GM12878 (cell line): Measurements from ENCODE around the gene NUDT9. TPM values are rescaled to one million over a fixed set of nuclear protein-coding genes. Genes with fewer than 3 reads are reported as not detected.

Experiments used
- ATAC-seq: fragments of 200-7000 bp; cut with Tn5 transposase; 3 replicates; pipeline ENCODE4 v1.9.1; 2020; ENCODE audit warnings: mild to moderate bottlenecking, moderate library complexity
- BruUV-seq: library from RNA; stranded (reverse); fragments of 400-500 nt; replicated peaks from 2 replicates; lab custom pipeline; 2021; lab: Mats Ljungman, UMichigan
- CTCF ChIA-PET: fragments of 300-600 bp; sonication (Branson Sonifier 250); formaldehyde crosslinking; extraction: SDS; loops from one replicate; lab custom pipeline; 2021; ENCODE audit warnings: inconsistent platforms; lab: Yijun Ruan, JAX
- POLR2A ChIA-PET: fragments of 350-600 bp; formaldehyde crosslinking; extraction: SDS; loops from one replicate; lab custom pipeline; 2021; ENCODE audit warnings: inconsistent platforms; lab: Charles Lee
- RAD21 ChIA-PET: fragments of 300-600 bp; sonication (Branson Sonifier 250); formaldehyde crosslinking; loops from one replicate; lab custom pipeline; 2023; ENCODE audit warnings: antibody characterized with exemption; ENCODE audit not compliant: unreplicated experiment; lab: Charles Lee
- SMC1A ChIA-PET: fragments of 300-600 bp; sonication (Branson Sonifier 250); formaldehyde crosslinking; loops from one replicate; lab custom pipeline; 2023; ENCODE audit not compliant: unreplicated experiment, uncharacterized antibody; lab: Charles Lee
- DNase-seq: peaks from one replicate; pipeline ENCODE4 v3.0.0-alpha.2; 2011; ENCODE audit warnings: low read depth, low spot score
- FAIRE-seq: peaks from 3 replicates; lab custom pipeline; 2011; peaks lifted over from hg19 to GRCh38; lab: Jason Lieb, UNC
- H2AFZ ChIP-seq: 2 replicates; pipeline ENCODE4 v1.6.0; 2011; ENCODE audit warnings: low read depth, low read length, control low read depth; ENCODE audit not compliant: control insufficient read depth
- H3K27ac ChIP-seq: 2 replicates; pipeline ENCODE4 v1.5.1; 2011; ENCODE audit warnings: control low read depth; ENCODE audit not compliant: control insufficient read depth, insufficient read depth
- H3K27me3 ChIP-seq, 2 experiments: replicated peaks in 1 of 2; 2 replicates each; pipeline versions ENCODE4 v1.6.0 to v1.6.1; 2011; ENCODE audit warnings: low read length in 1 of 2; ENCODE audit not compliant: control insufficient read depth in 2 of 2, insufficient read depth in 2 of 2
- H3K36me3 ChIP-seq, 2 experiments: 2 replicates each; pipeline ENCODE4 v1.5.1; 2011; ENCODE audit warnings: low read length in 1 of 2; ENCODE audit not compliant: control insufficient read depth in 2 of 2, insufficient read depth in 2 of 2
- H3K4me1 ChIP-seq: 2 replicates; pipeline ENCODE4 v1.6.1; 2011; ENCODE audit warnings: mild to moderate bottlenecking, low read length, moderate library complexity, mixed read lengths; ENCODE audit not compliant: control insufficient read depth, insufficient read depth
- H3K4me2 ChIP-seq: 2 replicates; pipeline ENCODE4 v1.6.0; 2011; ENCODE audit warnings: control low read depth; ENCODE audit not compliant: control insufficient read depth, insufficient read depth
- H3K4me3 ChIP-seq: fragments of 200-600 bp; sonication (generic); 2 replicates; pipeline ENCODE4 v1.5.1; 2016
- H3K79me2 ChIP-seq: 2 replicates; pipeline ENCODE4 v1.6.0; 2011; ENCODE audit warnings: low read length; ENCODE audit not compliant: control insufficient read depth, insufficient read depth
- H3K9ac ChIP-seq: 2 replicates; pipeline ENCODE4 v1.8.0; 2011; ENCODE audit warnings: low read length, control low read depth, mixed read lengths; ENCODE audit not compliant: control insufficient read depth, insufficient read depth
- H3K9me3 ChIP-seq: replicated peaks from 3 replicates; pipeline ENCODE4 v1.5.1; 2011; ENCODE audit warnings: mild to moderate bottlenecking, low read length; ENCODE audit not compliant: control insufficient read depth, insufficient read depth
- H4K20me1 ChIP-seq: 2 replicates; pipeline ENCODE4 v1.6.0; 2011; ENCODE audit not compliant: control insufficient read depth, insufficient read depth
- CEBPB ChIP-seq, 2 experiments: fragments of 150-350 bp in 1 of 2; IDR thresholded peaks; 2 replicates each; pipeline ENCODE4 v1.6.1; 2012 to 2014; ENCODE audit warnings: low read depth in 2 of 2, low read length in 2 of 2, borderline replicate concordance in 1 of 2, inconsistent platforms in 1 of 2
- CHD1 ChIP-seq: IDR thresholded peaks from 2 replicates; pipeline ENCODE4 v1.6.1; 2012; ENCODE audit warnings: low read depth, low read length, improper control_type of control experiment
- JUND ChIP-seq: IDR thresholded peaks from 2 replicates; pipeline ENCODE4 v1.6.1; 2012; ENCODE audit warnings: low read depth, mild to moderate bottlenecking, low read length, improper control_type of control experiment, moderate library complexity
- MXI1 ChIP-seq: fragments of 150-350 bp; IDR thresholded peaks from 2 replicates; pipeline ENCODE4 v1.6.1; 2011; ENCODE audit warnings: low read depth, mild to moderate bottlenecking, inconsistent platforms, low read length, improper control_type of control experiment
- TCF12 ChIP-seq: IDR thresholded peaks from 2 replicates; pipeline ENCODE4 v1.6.1; 2011; ENCODE audit warnings: low read depth, mild to moderate bottlenecking, low read length
- WGBS: methylation state at CpG from one replicate; pipeline ENCODE4 v1.1.6; 2016; ENCODE audit warnings: low lambda C conversion rate; ENCODE audit not compliant: insufficient replicate concordance, insufficient coverage; ENCODE audit errors: missing lambda C conversion rate; 5-methylcytosine and 5-hydroxymethylcytosine counted together
- in situ Hi-C: fragments of 300-500 bp; cut with MboI; formaldehyde crosslinking; loops from 9 replicates; pipeline ENCODE4 v1.14.3; 2018; ENCODE audit warnings: mixed read lengths
- intact Hi-C: fragments of 100-400 bp; cut with micrococcal nuclease; formaldehyde crosslinking; loops from one replicate; pipeline ENCODE4 v1.14.2; 2022; ENCODE audit not compliant: unreplicated experiment
- polyA plus RNA-seq, 11 experiments: library from polyadenylated mRNA; depleted of rRNA in 4 of 11; unstranded in 6 of 11; stranded (reverse) in 5 of 11; fragments of >200 nt; fragmentation: Nextera tagmentation in 4 of 11; fragmentation: Illumina TruSeq in 1 of 11; extraction: Ambion mirVana in 4 of 11; extraction: Trizol in 1 of 11; gene quantifications; 1 replicate in 1 of 11; 2 replicates in 10 of 11; pipeline versions ENCODE4 v1.2.1 to v1.2.3, GENCODE V29; 2011 to 2016; ENCODE audit warnings: inconsistent platforms in 2 of 11, missing spikeins in 2 of 11, low read depth in 1 of 11
- total RNA-seq, 4 experiments: library from RNA; depleted of rRNA in 3 of 4; stranded (reverse); fragments of >200 nt in 3 of 4; fragmentation: Illumina TruSeq in 1 of 4; extraction: Trizol in 1 of 4; gene quantifications; 2 replicates each; pipeline versions ENCODE4 v1.2.1 to v1.2.3, GENCODE V29; 2013 to 2021
- TF ChIP-seq, protein P1 (sequence below): fragments of 450-650 bp; IDR thresholded peaks from 2 replicates; pipeline ENCODE4 v1.6.1; 2014; ENCODE audit warnings: mild to moderate bottlenecking

NUDT9 gene
- total and polyA plus RNA-seq, 10 of the 15 experiments (the other 5 are each of a cell fraction or from before 2014, with no cell fraction given), result 8.4 to 28.3 (median 14.6) TPM

DNA sequence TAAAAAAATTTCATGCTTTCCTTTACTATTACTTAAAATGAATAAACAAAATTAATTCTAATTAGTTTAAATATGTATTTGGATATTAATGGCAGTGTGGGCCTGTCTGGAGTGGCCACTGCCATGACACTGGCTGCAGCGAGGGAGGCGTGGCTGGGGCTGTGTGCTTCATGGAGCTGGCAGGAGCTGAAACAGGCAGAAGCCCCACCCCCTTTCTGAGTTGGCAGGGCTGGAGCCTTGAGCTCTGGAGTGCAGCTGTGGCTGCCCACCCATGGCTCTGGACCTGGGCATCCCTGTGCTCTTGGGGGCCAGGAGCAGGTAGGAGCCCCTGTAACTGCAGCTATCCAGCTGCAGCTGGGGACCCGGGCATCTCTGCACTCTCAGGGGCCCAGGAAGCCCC, 23.2 kb upstream of the NUDT9 start:
- ATAC-seq, result no peak
- Histone ChIP-seq H3K4me1 (no peaks in the 10 kb centered on the region), H2AFZ (no peak overlapping the region), H3K4me2 (no peak overlapping the region)
- ChIA-PET SMC1A (interaction anchor here (1.1 to 1.2 kb wide), 2 partner anchors 8 to 23 kb away, joined by 3 read pairs; no protein-coding TSS in a partner anchor), RAD21 (no interaction called here)
- TF ChIP-seq MXI1 (no peak), CHD1 (no peak), TCF12 (no peak), CEBPB (IDR thresholded peaks at IDR 0.05; ENCODE audit: borderline replicate concordance in 1 of 2, low read depth in 2 of 2, low read length in 2 of 2) (no peak), JUND (no peak)
- TF ChIP-seq, protein P1, sequence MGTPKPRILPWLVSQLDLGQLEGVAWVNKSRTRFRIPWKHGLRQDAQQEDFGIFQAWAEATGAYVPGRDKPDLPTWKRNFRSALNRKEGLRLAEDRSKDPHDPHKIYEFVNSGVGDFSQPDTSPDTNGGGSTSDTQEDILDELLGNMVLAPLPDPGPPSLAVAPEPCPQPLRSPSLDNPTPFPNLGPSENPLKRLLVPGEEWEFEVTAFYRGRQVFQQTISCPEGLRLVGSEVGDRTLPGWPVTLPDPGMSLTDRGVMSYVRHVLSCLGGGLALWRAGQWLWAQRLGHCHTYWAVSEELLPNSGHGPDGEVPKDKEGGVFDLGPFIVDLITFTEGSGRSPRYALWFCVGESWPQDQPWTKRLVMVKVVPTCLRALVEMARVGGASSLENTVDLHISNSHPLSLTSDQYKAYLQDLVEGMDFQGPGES, result no peak
- TF ChIP-seq, all 136 proteins: peak for 0
- FAIRE-seq (no peak), DNase-seq (no peak)
- Histone ChIP-seq H3K9me3 (peaks cover 4% of the 10 kb centered on the region; the same call in 2 of the 3 replicates), H3K27me3 (no peaks in the 10 kb centered on the region), H3K79me2 (no peaks in the 10 kb centered on the region), H3K9ac (no peak overlapping the region), H3K4me3 (no peak overlapping the region), H3K36me3 (no peaks in the 10 kb centered on the region), H4K20me1 (no peaks in the 10 kb centered on the region), H3K27ac (no peak overlapping the region)
- intact Hi-C loops (no loop called here), in situ Hi-C loops (no loop called here)
- WGBS, result 86% methylated on average over 3 of the region's 3 CpGs
- CTCF ChIA-PET, result interaction anchor here (1.2 kb wide), 1 partner anchor 17 kb away, joined by 3 read pairs; no protein-coding TSS in a partner anchor
- no TSS peak for BruUV-seq
- POLR2A ChIA-PET, result interaction anchor here (1.2 kb wide), 1 partner anchor 17 kb away, joined by 3 read pairs; no protein-coding TSS in a partner anchor
